LoVo (cell line): ENCODE measurements around the gene CDH6.

ENCODE experiments used
- DNase-seq: peaks from one replicate; pipeline ENCODE4 v3.0.0-alpha.2; 2016; ENCODE audit warnings: low spot score

Gene CDH6

GRCh38 chr5:31251032-31251431, 57.5 kb downstream of the CDH6 start:
- DNase-seq: no peak

GRCh38 chr5:31255041-31255440, 61.6 kb downstream of the CDH6 start:
- no peak for DNase-seq

- DNase-seq: no peak
Measured at GRCh38 chr5:31268256-31268655, 74.8 kb downstream of the CDH6 start.

GRCh38 chr5:31268686-31269085, 75.2 kb downstream of the CDH6 start:
- no peak for DNase-seq

- DNase-seq: no peak
Measured at GRCh38 chr5:31269259-31269658, 75.8 kb downstream of the CDH6 start.

GRCh38 chr5:31270396-31270795, 76.9 kb downstream of the CDH6 start:
- DNase-seq: no peak

- no peak for DNase-seq
Measured at GRCh38 chr5:31271567-31271966, 78.1 kb downstream of the CDH6 start.

GRCh38 chr5:31273161-31273560, 79.7 kb downstream of the CDH6 start:
- DNase-seq: no peak

GRCh38 chr5:31273631-31274378, 80.3 kb downstream of the CDH6 start:
- DNase-seq: no peak

- DNase-seq: no peak
Measured at GRCh38 chr5:31280210-31280609, 86.7 kb downstream of the CDH6 start.

GRCh38 chr5:31283326-31283725, 89.8 kb downstream of the CDH6 start:
- DNase-seq: no peak

GRCh38 chr5:31285025-31285424, 91.5 kb downstream of the CDH6 start:
- DNase-seq: no peak

GRCh38 chr5:31287985-31288384, 94.5 kb downstream of the CDH6 start:
- DNase-seq: no peak

- DNase-seq: no peak
Measured at GRCh38 chr5:31289429-31289828, 95.9 kb downstream of the CDH6 start.

- no peak for DNase-seq
Measured at GRCh38 chr5:31291323-31291854, 97.9 kb downstream of the CDH6 start.

- DNase-seq: no peak
Measured at GRCh38 chr5:31300501-31300900, 107.0 kb downstream of the CDH6 start.

GRCh38 chr5:31301833-31302232, 108.3 kb downstream of the CDH6 start:
- no peak for DNase-seq

GRCh38 chr5:31303688-31304087, 110.2 kb downstream of the CDH6 start:
- no peak for DNase-seq

GRCh38 chr5:31317665-31318064, 124.2 kb downstream of the CDH6 start:
- DNase-seq: no peak

GRCh38 chr5:31319335-31319734, 125.8 kb downstream of the CDH6 start:
- DNase-seq: no peak

GRCh38 chr5:31322946-31323345, 129.5 kb downstream of the CDH6 start:
- no peak for DNase-seq

GRCh38 chr5:31324842-31325241, 131.4 kb downstream of the CDH6 start:
- no peak for DNase-seq

- no peak for DNase-seq
Measured at GRCh38 chr5:31328040-31328733, 134.7 kb downstream of the CDH6 start.

- no peak for DNase-seq
Measured at GRCh38 chr5:31329715-31330114, 136.2 kb downstream of the CDH6 start.
